Right lung (tissue), 5 donors: Measurements from ENCODE around the gene MEX3B. TPM values are rescaled to one million over a fixed set of nuclear protein-coding genes. Genes with fewer than 3 reads are reported as not detected.
"Not testable (repeated sequence)": the region's sequence is repeated elsewhere in the genome, so short reads cannot be mapped to it uniquely, and the experiment has no call there.

Experiments used
- DNase-seq, 2 donors: peaks; one replicate each; pipeline ENCODE4 v3.0.0-alpha.2; 2013
- polyA plus RNA-seq, 5 donors: library from polyadenylated mRNA; unstranded; fragments of 120-200 nt; gene quantifications; one replicate each; pipeline versions ENCODE4 v1.2.1 to v1.2.3, GENCODE V29; 2013; ENCODE audit warnings: inconsistent platforms in 1 of 5, low replicate concordance in 1 of 5; ENCODE audit not compliant: insufficient read length in 5 of 5, insufficient read depth in 1 of 5

MEX3B gene
- polyA plus RNA-seq, 5 donors, result 6.7 to 15.1 (median 10.7) TPM

- DNase-seq, result no peak
These were observed 27.6 kb downstream of the MEX3B start for GRCh38 chr15:82018201-82018600.

GRCh38 chr15:82017656-82018055 is 28.2 kb downstream of the MEX3B start:
- no peak for DNase-seq

- no peak for DNase-seq
These were observed 30.8 kb downstream of the MEX3B start for GRCh38 chr15:82014989-82015388.

- DNase-seq, result no peak
These were observed 32.9 kb downstream of the MEX3B start for GRCh38 chr15:82012908-82013307.

GRCh38 chr15:82005239-82005638 is 40.6 kb downstream of the MEX3B start:
- DNase-seq, result no peak

- no peak for DNase-seq
These were observed 41.9 kb downstream of the MEX3B start for GRCh38 chr15:82003916-82004315.

- not testable (repeated sequence) for DNase-seq
These were observed 50.7 kb downstream of the MEX3B start for GRCh38 chr15:81995081-81995480.

- DNase-seq, result no peak
These were observed 53.3 kb downstream of the MEX3B start for GRCh38 chr15:81992523-81992922.

Other genes with a start within 250 kb of the MEX3B start
- 10 to 100 TPM; 15.1 to 22.4 (median 20.7) TPM for gene EFL1, start 216.7 kb upstream of the MEX3B start, polyA plus RNA-seq
- gene SAXO2, start 216.8 kb upstream of the MEX3B start, polyA plus RNA-seq, result 10 to 100 TPM in 4 of 5 donors, 1 to 10 TPM in 1; 7.6 to 21.4 (median 14.5) TPM